HEK293 (cell line): ENCODE data around the gene CBX8.
A peak's percentile ranks its signal among the peaks of the same experiment; 100 is the strongest.

Experiments
- CTCF ChIA-PET: fragments of 350-600 bp; formaldehyde crosslinking; extraction: SDS; loops from one replicate; lab custom pipeline; 2021; ENCODE audit warnings: antibody characterized with exemption; lab: Yijun Ruan, JAX
- POLR2A ChIA-PET: fragments of 300-600 bp; formaldehyde crosslinking; extraction: SDS; loops from one replicate; lab custom pipeline; 2020; ENCODE audit warnings: antibody characterized with exemption, inconsistent platforms; lab: Yijun Ruan, JAX
- H3K27ac ChIP-seq: fragments of 200-500 bp; sonication (Bioruptor generic); 2 replicates; pipeline ENCODE4 v1.5.1; 2014; ENCODE audit warnings: low read depth, low read length, control low read depth, inconsistent platforms; ENCODE audit errors: extremely low read depth
- H3K36me3 ChIP-seq, 2 experiments: fragments of 200-500 bp in 1 of 2; sonication (Bioruptor generic) in 1 of 2; 1 replicate in 1 of 2; 2 replicates in 1 of 2; pipeline ENCODE4 v1.5.1; 2014 to 2017; ENCODE audit warnings: inconsistent platforms in 2 of 2, low read length in 2 of 2; ENCODE audit not compliant: control insufficient read depth in 2 of 2, insufficient read depth in 1 of 2
- H3K4me1 ChIP-seq: fragments of 200-500 bp; sonication (Bioruptor generic); 2 replicates; pipeline ENCODE4 v1.5.1; 2014; ENCODE audit warnings: mild to moderate bottlenecking, low read length, inconsistent platforms; ENCODE audit not compliant: control insufficient read depth, insufficient read depth
- H3K4me3 ChIP-seq: 2 replicates; pipeline ENCODE4 v1.5.1; 2011; ENCODE audit warnings: low read depth, mild to moderate bottlenecking, control low read depth, low read length, moderate library complexity
- H3K9me3 ChIP-seq: fragments of 200-500 bp; sonication (Bioruptor generic); 2 replicates; pipeline ENCODE4 v1.5.1; 2014; ENCODE audit warnings: low read depth, low read length, inconsistent platforms; ENCODE audit not compliant: control insufficient read depth, insufficient read depth
- BCL11A ChIP-seq: fragments of 450-650 bp; formaldehyde crosslinking; IDR thresholded peaks from 2 replicates; pipeline ENCODE4 v1.5.1; 2016; ENCODE audit warnings: low read depth, missing biosample characterization, missing genetic modification characterization
- FEZF1 ChIP-seq: fragments of 450-650 bp; formaldehyde crosslinking; IDR thresholded peaks from 2 replicates; pipeline ENCODE4 v1.5.1; 2016; ENCODE audit warnings: missing biosample characterization, missing genetic modification characterization
- GFI1B ChIP-seq: fragments of 450-650 bp; formaldehyde crosslinking; IDR thresholded peaks from 2 replicates; pipeline ENCODE4 v1.5.1; 2016; ENCODE audit warnings: missing biosample characterization, missing genetic modification characterization
- KLF16 ChIP-seq: fragments of 450-650 bp; formaldehyde crosslinking; IDR thresholded peaks from 2 replicates; pipeline ENCODE4 v1.5.1; 2017; ENCODE audit warnings: missing biosample characterization, missing genetic modification characterization
- MZF1 ChIP-seq: fragments of 450-650 bp; formaldehyde crosslinking; IDR thresholded peaks from 2 replicates; pipeline ENCODE4 v1.5.1; 2017; ENCODE audit warnings: missing biosample characterization, missing genetic modification characterization, borderline replicate concordance
- SCRT1 ChIP-seq: fragments of 450-650 bp; formaldehyde crosslinking; IDR thresholded peaks from 2 replicates; pipeline ENCODE4 v1.5.1; 2016; ENCODE audit warnings: missing biosample characterization, missing genetic modification characterization, borderline replicate concordance
- SP2 ChIP-seq: fragments of 450-650 bp; formaldehyde crosslinking; IDR thresholded peaks from 2 replicates; pipeline ENCODE4 v1.5.1; 2016; ENCODE audit warnings: missing biosample characterization, missing genetic modification characterization
- TCF7L2 ChIP-seq: IDR thresholded peaks from 2 replicates; pipeline ENCODE4 v1.6.1; 2011; ENCODE audit warnings: low read depth, mild to moderate bottlenecking, inconsistent platforms, low read length, moderate library complexity, borderline replicate concordance
- ZBTB17 ChIP-seq: fragments of 450-650 bp; formaldehyde crosslinking; IDR thresholded peaks from 2 replicates; pipeline ENCODE4 v1.5.1; 2016; ENCODE audit warnings: missing biosample characterization, missing genetic modification characterization
- ZFHX2 ChIP-seq: fragments of 450-650 bp; formaldehyde crosslinking; conservative IDR thresholded peaks from 2 replicates; pipeline ENCODE4 v1.5.1; 2016; ENCODE audit warnings: missing biosample characterization, missing genetic modification characterization
- ZNF114 ChIP-seq: fragments of 450-650 bp; formaldehyde crosslinking; IDR thresholded peaks from 2 replicates; pipeline ENCODE4 v1.5.0; 2017; ENCODE audit warnings: missing biosample characterization, missing genetic modification characterization
- ZNF146 ChIP-seq: fragments of 450-650 bp; formaldehyde crosslinking; IDR thresholded peaks from 2 replicates; pipeline ENCODE4 v1.5.1; 2016; ENCODE audit warnings: missing biosample characterization, missing genetic modification characterization
- ZNF354C ChIP-seq: fragments of 450-650 bp; formaldehyde crosslinking; IDR thresholded peaks from 2 replicates; pipeline ENCODE4 v1.5.1; 2016; ENCODE audit warnings: missing biosample characterization, missing genetic modification characterization, low read depth, borderline replicate concordance
- ZNF366 ChIP-seq: fragments of 450-650 bp; formaldehyde crosslinking; conservative IDR thresholded peaks from 2 replicates; pipeline ENCODE4 v1.5.1; 2016; ENCODE audit warnings: missing biosample characterization, missing genetic modification characterization
- ZNF391 ChIP-seq: fragments of 450-650 bp; formaldehyde crosslinking; IDR thresholded peaks from 2 replicates; pipeline ENCODE4 v1.5.1; 2016; ENCODE audit warnings: low read depth, missing biosample characterization, missing genetic modification characterization, borderline replicate concordance
- ZNF48 ChIP-seq: fragments of 450-650 bp; formaldehyde crosslinking; IDR thresholded peaks from 2 replicates; pipeline ENCODE4 v1.5.1; 2016; ENCODE audit warnings: missing biosample characterization, missing genetic modification characterization
- ZNF530 ChIP-seq: fragments of 450-650 bp; formaldehyde crosslinking; IDR thresholded peaks from 2 replicates; pipeline ENCODE4 v1.5.1; 2016; ENCODE audit warnings: low read depth, missing biosample characterization, missing genetic modification characterization
- ZNF549 ChIP-seq: fragments of 450-650 bp; IDR thresholded peaks from 2 replicates; pipeline ENCODE4 v1.5.1; 2018; ENCODE audit warnings: missing biosample characterization, missing genetic modification characterization, mild to moderate bottlenecking, inconsistent platforms, moderate library complexity
- ZNF600 ChIP-seq: fragments of 450-650 bp; formaldehyde crosslinking; IDR thresholded peaks from 2 replicates; pipeline ENCODE4 v1.5.1; 2016; ENCODE audit warnings: missing biosample characterization, missing genetic modification characterization
- ZNF623 ChIP-seq: fragments of 450-650 bp; formaldehyde crosslinking; IDR thresholded peaks from 2 replicates; pipeline ENCODE4 v1.5.1; 2016; ENCODE audit warnings: missing biosample characterization, missing genetic modification characterization
- ZNF777 ChIP-seq: fragments of 450-650 bp; formaldehyde crosslinking; IDR thresholded peaks from 2 replicates; pipeline ENCODE4 v1.5.1; 2017; ENCODE audit warnings: missing biosample characterization, missing genetic modification characterization, borderline replicate concordance
- ZSCAN23 ChIP-seq: fragments of 450-650 bp; formaldehyde crosslinking; IDR thresholded peaks from 2 replicates; pipeline ENCODE4 v1.5.1; 2016; ENCODE audit warnings: missing biosample characterization, missing genetic modification characterization
- TF ChIP-seq, protein P1 (sequence below): fragments of 450-650 bp; formaldehyde crosslinking; IDR thresholded peaks from 2 replicates; pipeline ENCODE4 v1.5.1; 2016; ENCODE audit warnings: missing biosample characterization, missing genetic modification characterization
- TF ChIP-seq, protein P2 (sequence below): fragments of 450-650 bp; formaldehyde crosslinking; IDR thresholded peaks from 2 replicates; pipeline ENCODE4 v1.5.1; 2016; ENCODE audit warnings: missing biosample characterization, missing genetic modification characterization

Gene CBX8

DNA sequence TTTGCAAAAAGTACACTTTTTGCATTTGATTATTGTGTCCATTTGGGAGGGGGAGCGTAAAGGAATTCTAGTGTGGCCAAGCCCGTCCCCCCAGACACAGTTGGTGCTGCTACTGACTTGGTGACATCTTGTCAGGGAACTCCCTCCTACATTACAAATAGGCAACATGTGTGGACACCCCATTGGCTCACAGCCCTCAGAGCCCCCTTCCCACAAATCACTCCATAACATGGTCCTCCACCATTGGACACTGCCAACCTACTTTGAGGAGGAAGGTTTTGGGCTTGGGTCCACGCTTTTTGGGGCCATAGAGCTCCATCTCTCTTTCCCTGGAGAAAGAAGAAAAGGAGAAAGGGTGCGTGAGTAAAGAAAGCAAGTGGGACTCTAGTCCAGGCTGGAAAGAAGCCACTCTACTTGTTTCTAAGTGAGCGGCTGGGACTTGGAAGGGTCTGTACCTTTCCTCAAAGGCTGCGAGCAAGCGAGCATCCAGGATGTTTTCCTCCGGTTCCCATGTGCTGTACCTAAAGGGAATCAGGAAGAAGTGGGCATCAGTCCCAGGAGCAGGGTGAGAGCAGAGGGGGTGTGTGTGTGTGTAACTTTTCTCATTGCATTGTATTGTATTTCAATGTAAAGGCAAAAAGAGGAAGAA lies 958 bp downstream of the CBX8 start:
- Histone ChIP-seq H3K4me1 (peaks cover 23% of the 10 kb centered on the region), H3K4me3 (peak overlapping the region; percentile 95), H3K36me3 (peaks cover 0 to 15% of the 10 kb centered on the region in 2 experiments; a peak in 1 of 3 replicates), H3K9me3 (no peaks in the 10 kb centered on the region), H3K27ac (peak overlapping the region; percentile 88; the same call in 1 of the 2 replicates)
- POLR2A ChIA-PET, result interaction anchor here (1.1 to 3.7 kb wide), 13 partner anchors 9 to 197 kb away, joined by 4 to 61 read pairs (median 12); partner anchors contain the start of genes CBX2 and CBX4
- CTCF ChIA-PET, result interaction anchor here (0.6 to 1.7 kb wide), 5 partner anchors 22 to 209 kb away, joined by 3 to 7 read pairs (median 4); partner anchors contain the start of gene CBX4
- TF ChIP-seq GFI1B (tag by site-specific recombination) (no peak), FEZF1 (tag by site-specific recombination) (0 out of 2 replicates have a peak, but pooled peaks have one; percentile 14), ZNF366 (tag by site-specific recombination) (peak; percentile 41; the same call in 1 of the 2 replicates), ZNF600 (tag by site-specific recombination) (peak; percentile 33; the same call in 1 of the 2 replicates), ZNF391 (tag by site-specific recombination) (no peak), ZNF146 (tag by site-specific recombination) (no peak), SP2 (tag by site-specific recombination) (peak; percentile 26; the same call in 1 of the 2 replicates), MZF1 (tag by site-specific recombination) (no peak)
- TF ChIP-seq, protein P1, sequence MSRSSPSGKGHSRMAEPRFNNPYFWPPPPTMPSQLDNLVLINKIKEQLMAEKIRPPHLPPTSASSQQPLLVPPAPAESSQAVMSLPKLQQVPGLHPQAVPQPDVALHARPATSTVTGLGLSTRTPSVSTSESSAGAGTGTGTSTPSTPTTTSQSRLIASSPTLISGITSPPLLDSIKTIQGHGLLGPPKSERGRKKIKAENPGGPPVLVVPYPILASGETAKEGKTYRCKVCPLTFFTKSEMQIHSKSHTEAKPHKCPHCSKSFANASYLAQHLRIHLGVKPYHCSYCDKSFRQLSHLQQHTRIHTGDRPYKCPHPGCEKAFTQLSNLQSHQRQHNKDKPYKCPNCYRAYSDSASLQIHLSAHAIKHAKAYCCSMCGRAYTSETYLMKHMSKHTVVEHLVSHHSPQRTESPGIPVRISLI (tag by site-specific recombination), result no peak
- TF ChIP-seq, all 188 proteins: peak for 4

DNA sequence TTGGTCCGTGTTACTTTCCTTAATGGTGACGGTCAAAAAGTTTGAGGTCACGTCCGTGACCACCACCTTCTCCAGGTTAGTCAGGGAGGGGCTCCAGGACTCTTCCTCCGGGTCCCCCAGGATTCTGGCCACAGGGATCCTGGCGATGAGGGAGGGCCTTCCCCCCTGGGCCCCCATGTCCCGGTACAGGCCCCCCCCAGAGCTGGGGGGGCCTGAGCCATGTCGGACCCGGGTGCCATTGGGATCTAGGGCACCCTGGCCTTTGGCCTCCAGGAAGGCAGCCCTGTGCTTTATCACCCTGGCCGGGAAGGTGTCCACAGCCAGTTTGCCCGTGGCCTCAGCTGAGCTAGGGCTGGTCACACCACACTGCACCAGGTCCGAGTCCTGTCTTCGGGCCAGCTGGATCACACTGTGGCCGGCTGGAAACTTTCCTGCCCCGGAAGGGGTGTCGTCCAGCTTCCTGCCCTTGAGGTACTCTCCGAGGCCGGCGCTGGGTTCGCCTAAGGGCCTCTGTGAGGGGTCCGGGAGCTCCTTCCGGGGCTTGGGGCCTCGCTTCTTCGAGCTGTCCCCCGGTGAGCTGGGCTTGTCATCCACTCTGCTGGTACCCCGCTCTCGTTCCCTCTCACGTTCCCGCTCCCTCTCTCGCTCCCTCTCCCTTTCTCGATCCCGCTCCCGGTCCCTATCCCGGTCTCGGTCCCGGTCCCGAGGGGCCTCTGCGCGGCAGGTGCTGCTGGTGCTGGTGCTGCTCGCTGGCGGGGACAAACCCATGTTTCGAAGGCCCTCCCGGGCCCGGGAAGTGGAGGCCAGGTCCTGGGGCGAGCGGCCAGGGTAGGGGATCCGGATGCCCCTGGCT lies 2.0 kb downstream of the CBX8 start:
- H3K36me3 ChIP-seq, result peaks cover 0 to 15% of the 10 kb centered on the region in 2 experiments; a peak in 1 of 3 replicates
- no peak overlapping the region for H3K4me3 ChIP-seq
- POLR2A ChIA-PET, result interaction anchor here (1.1 to 2.1 kb wide), 2 partner anchors 15 to 45 kb away, joined by 5 to 8 read pairs; partner anchors contain the start of gene CBX4
- no peaks in the 10 kb centered on the region for H3K9me3 ChIP-seq
- CTCF ChIA-PET, result interaction anchor here (0.6 to 1.7 kb wide), 4 partner anchors 39 to 929 kb away, joined by 3 to 7 read pairs (median 5); no protein-coding TSS in a partner anchor
- H3K27ac ChIP-seq, result no peak overlapping the region
- no peak for TF ChIP-seq ZNF623 (tag by site-specific recombination)
- TF ChIP-seq, protein P2, sequence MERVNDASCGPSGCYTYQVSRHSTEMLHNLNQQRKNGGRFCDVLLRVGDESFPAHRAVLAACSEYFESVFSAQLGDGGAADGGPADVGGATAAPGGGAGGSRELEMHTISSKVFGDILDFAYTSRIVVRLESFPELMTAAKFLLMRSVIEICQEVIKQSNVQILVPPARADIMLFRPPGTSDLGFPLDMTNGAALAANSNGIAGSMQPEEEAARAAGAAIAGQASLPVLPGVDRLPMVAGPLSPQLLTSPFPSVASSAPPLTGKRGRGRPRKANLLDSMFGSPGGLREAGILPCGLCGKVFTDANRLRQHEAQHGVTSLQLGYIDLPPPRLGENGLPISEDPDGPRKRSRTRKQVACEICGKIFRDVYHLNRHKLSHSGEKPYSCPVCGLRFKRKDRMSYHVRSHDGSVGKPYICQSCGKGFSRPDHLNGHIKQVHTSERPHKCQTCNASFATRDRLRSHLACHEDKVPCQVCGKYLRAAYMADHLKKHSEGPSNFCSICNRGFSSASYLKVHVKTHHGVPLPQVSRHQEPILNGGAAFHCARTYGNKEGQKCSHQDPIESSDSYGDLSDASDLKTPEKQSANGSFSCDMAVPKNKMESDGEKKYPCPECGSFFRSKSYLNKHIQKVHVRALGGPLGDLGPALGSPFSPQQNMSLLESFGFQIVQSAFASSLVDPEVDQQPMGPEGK, result peak; percentile 49; the same call in 1 of the 2 replicates
- TF ChIP-seq ZNF114 (tag by site-specific recombination), result no peak
- TF ChIP-seq ZSCAN23 (tag by site-specific recombination), result no peak
- H3K4me1 ChIP-seq, result peaks cover 19% of the 10 kb centered on the region

DNA sequence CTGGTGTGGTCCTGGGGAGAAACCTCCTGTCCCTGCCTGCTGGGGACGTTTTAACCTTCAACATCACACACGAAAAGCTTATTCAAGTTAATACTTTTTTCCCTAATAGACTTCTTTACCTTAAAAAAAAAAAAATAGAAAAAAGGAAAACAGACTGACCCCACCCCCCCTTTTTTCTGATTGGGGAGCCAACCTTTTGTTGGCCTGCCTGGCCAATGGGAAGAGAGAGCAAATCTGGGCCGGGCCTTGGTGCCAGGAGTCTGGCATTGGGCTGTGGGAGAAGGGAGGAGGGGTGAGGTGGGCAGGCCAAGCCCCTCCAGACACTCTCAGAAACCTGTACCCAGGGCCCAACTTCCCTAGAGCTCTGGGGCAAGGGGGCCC lies 3.0 kb downstream of the CBX8 start:
- no peak overlapping the region for H3K27ac ChIP-seq
- CTCF ChIA-PET, result interaction anchor here (0.5 to 2.0 kb wide), 9 partner anchors 14 to 625 kb away, joined by 3 to 7 read pairs (median 5); no protein-coding TSS in a partner anchor
- POLR2A ChIA-PET, result interaction anchor here (1.3 to 2.1 kb wide), 3 partner anchors 16 to 53 kb away, joined by 3 to 8 read pairs (median 4); partner anchors contain the start of gene CBX4
- H3K36me3 ChIP-seq, result peaks cover 0 to 15% of the 10 kb centered on the region in 2 experiments; a peak in 1 of 3 replicates
- no peaks in the 10 kb centered on the region for H3K9me3 ChIP-seq
- H3K4me1 ChIP-seq, result peaks cover 16% of the 10 kb centered on the region
- no peak overlapping the region for H3K4me3 ChIP-seq
- TF ChIP-seq ZNF354C (no peak), ZBTB17 (tag by site-specific recombination) (no peak), ZFHX2 (tag by site-specific recombination) (no peak), ZNF777 (tag by site-specific recombination) (no peak), KLF16 (tag by site-specific recombination) (no peak), BCL11A (tag by site-specific recombination) (no peak), TCF7L2 (no peak), ZNF366 (tag by site-specific recombination) (no peak; the same call in 1 of the 2 replicates), ZNF48 (tag by site-specific recombination) (no peak), ZNF530 (tag by site-specific recombination) (no peak), ZNF549 (tag by site-specific recombination) (no peak), SCRT1 (tag by site-specific recombination) (no peak), SP2 (tag by site-specific recombination) (peak; percentile 61)
- TF ChIP-seq, protein P1 (tag by site-specific recombination), result 0 out of 2 replicates have a peak, but pooled peaks have one; percentile 44
